ENCODE data around the gene AK5.

Gene AK5, protein sequence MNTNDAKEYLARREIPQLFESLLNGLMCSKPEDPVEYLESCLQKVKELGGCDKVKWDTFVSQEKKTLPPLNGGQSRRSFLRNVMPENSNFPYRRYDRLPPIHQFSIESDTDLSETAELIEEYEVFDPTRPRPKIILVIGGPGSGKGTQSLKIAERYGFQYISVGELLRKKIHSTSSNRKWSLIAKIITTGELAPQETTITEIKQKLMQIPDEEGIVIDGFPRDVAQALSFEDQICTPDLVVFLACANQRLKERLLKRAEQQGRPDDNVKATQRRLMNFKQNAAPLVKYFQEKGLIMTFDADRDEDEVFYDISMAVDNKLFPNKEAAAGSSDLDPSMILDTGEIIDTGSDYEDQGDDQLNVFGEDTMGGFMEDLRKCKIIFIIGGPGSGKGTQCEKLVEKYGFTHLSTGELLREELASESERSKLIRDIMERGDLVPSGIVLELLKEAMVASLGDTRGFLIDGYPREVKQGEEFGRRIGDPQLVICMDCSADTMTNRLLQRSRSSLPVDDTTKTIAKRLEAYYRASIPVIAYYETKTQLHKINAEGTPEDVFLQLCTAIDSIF

DNA sequence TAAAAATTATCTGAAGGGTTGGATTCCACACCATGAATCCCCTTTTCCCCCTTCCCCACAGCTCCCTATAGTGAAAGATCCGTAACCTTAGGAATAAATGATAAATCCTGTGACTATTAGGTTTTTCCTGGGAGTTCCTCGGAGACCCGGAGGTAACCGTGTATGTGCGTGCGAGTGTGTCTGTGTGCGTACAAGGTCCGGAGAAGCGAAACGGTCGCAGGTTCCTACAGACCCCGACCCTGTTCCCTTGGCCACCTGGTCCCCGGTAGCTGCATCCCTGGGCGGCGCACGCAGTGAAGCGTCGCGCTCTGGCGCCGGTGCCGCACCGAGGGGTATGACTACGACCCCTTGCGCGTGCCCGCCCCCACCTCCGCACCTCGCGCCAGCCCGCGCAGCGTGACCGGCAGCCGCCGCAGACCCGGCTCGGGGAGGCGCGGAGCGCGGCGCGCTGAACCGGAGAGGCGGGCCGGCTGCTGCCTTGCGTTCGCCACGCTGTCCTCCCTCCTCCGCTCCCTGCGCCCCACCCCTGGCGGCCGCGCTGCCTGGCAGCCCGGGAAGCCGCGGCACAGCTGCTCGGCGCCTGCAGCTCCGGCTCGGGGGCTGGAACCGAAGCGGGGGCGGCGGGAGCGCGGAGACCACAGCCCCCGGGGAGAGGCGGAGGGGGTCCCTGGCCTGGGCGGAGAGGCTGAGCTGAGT, at the start of gene AK5:
AK5 (plus strand) TSS at position 529 of the 696 bp plus-strand sequence. CDS start 295 bp downstream, outside the sequence.
- peak; percentile 14 for DNase-seq (ENCODE audit: low read depth)

DNA sequence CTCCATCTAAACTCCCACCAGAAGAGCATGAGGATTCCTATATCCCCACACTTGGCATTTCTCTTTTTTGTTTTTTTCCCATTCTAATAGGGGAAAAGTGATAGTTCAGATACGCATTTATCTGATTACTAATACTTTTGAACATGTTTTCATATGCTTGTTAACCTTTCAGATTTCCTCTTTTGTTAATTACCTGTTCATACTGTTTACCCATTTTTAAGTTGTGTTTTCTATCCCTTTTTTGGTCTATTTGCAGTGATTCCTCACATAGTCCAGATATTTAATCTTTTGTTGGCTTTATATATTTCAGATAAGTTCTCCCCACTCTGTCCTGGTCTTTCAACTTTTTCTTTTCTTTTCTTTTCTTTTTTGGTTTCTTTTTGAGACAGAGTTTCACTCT, 49.0 kb upstream of the AK5 start:
- DNase-seq (ENCODE audit: low read depth): no peak

DNA sequence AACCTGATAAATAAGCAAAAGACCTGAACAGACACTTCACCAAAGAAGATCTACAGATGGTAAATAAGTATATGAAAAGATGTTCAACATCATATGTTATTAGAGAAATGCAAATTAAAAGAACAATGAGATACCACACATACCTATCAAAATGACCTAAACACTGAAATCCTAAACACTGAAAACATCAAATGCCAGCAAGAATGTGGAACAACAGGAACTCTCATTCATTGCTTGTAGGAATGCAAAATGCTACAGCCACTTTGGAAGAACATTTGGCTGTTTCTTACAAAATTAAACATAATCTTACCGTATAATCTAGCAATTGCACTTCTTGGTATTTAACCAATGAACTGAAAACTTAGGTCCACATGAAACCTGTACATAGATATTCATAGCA, 47.7 kb upstream of the AK5 start:
- DNase-seq (ENCODE audit: low read depth): no peak

DNA sequence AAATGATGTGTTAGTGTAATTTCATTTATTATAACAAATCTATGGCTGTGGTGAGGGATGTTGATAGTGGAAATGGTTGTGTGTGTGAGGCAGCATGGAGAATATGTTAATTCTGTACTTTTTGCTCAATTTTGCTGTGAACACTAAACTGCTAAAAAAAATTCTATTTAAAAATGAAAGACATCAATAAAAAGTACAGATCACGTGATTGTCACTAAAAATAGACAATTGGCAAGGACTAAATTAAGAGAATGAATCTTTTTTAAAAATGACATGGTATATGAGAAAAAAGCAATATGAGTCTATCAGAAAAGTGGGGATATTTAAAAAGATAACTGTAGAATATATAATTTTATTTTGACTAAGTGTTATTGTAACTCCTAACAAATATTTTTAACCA, 46.9 kb upstream of the AK5 start:
- DNase-seq (ENCODE audit: low read depth): no peak

DNA sequence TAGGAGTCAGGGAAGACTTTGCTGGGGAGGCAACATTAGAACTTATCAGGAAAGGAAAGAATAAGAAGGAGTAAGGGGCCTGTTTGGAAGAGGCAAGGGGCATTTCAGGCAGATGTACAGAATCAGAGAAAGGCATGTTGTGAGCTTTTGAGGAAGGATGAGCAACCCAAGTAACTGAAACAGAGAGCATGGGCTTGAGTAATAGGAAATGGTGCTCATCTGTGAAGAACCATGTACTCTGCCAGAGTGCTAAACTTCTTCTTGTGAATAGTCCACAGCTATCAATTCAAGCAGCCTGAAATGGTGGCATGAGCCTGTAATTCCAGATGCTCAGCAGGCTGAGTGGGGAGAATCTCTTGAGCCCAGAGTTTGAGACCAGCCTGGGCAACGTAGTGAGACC, 43.4 kb upstream of the AK5 start:
- DNase-seq (ENCODE audit: low read depth): no peak

DNA sequence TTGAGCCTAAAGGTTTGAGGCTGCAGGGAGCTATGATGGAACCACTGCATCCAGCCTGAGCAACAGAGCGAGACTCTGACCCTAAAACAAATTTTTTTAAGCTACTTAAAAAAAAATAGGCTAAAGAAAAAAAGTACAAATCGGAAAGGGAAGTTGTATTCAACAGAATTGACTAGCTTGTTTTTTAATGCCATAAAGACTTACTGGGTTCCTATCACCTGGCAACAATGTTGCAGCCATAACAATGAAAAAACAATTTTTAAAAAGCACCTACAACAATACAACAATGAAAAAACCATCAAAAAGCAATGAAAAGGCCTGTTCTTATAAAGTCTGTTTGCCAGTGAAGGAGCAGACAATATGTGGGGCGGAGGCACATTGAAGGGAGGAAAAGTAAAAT, 42.5 kb upstream of the AK5 start:
- no peak for DNase-seq (ENCODE audit: low read depth)

DNA sequence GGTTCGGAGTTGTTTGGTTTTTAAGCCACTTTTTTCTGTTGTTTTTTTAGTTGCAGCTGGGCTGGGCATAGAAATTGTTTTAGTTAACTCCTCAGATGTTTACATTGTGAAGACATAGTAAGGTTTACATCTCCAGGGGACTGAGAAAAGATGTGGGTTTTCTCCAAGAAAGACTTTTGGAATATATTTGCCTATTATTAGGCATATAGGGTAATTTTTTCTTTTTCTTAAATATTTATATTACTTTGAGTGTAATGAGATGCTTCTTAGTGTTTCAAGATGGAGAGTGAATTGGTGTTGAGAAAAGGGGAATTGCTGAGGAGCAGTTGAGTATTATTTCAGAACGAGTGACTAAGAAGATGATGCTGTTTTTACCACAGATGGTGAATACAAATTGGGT, 36.0 kb upstream of the AK5 start:
- DNase-seq (ENCODE audit: low read depth): no peak

DNA sequence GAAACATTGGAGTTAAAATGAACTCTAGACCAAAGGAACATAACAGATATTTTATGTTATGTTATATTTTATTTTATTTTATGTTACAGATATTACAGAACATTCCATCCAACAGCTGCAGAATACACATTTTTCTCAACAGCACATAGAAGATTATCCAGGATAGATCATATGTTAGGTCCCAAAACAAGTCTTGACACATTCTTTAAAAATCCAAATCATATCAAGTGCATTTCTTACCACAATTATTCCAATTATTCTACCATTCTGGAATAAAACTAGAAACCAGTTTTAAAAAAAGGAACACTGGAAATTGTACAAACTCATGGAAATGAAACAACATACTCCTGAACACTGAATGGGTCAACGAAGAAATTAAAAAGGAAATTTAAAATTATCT, 31.7 kb upstream of the AK5 start:
- no peak for DNase-seq (ENCODE audit: low read depth)

DNA sequence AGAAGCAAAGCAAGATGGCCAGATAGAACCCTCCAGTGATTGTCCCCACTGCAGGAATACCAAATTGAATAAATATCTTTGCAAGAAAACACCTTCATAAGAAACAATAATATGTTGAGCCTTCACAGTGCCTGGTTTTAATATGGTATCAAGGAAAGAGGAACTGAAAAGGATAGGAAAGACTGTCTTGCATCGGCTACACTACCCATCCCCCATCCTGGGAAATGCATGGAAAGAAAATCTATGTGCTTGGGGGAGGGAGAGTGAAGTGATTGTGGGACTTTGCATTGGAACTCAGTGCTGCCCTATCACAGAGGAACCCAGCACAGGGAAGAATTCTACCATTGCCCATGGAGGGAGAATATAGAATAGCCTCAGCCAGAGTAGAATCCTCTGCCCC, 28.6 kb upstream of the AK5 start:
- no peak for DNase-seq (ENCODE audit: low read depth)

DNA sequence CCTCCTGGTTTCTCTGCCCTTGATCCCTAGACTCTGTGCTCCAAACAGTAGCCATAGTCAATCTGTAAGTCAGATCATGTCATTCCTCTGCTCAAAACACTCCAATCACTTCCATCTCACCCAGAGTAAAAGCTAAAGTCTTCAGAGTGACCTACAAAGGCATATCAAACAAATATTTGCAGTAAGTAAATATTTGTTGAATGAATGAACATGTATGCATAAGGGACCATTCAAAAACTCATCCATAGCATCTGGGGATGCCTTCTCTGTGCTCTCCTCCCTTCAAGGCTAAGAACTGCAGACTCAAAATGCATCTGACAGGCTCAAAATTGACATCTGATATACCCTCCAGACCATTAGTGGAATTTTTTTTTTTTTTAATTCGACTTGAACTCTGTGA, 18.1 kb upstream of the AK5 start:
- no peak for DNase-seq (ENCODE audit: low read depth)

DNA sequence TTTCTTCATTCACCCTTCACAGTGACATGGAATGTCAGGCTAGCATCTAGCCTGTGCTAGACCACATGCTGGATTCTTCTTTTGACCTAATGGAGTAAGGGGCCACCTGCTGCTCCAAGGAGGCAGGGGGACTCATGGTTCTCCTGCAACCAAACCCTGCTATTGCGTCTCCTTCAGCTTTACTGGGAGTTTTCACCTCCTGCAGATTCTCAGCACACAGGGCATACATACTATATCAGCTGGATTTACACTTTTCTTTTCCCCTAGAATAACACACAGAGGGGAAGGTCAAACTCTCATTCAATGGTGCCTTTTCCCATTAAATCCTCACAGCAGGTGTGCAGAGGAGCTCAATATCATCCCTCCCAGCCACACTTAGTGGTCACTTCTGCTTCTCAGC, 16.6 kb upstream of the AK5 start:
- DNase-seq (ENCODE audit: low read depth): no peak

DNA sequence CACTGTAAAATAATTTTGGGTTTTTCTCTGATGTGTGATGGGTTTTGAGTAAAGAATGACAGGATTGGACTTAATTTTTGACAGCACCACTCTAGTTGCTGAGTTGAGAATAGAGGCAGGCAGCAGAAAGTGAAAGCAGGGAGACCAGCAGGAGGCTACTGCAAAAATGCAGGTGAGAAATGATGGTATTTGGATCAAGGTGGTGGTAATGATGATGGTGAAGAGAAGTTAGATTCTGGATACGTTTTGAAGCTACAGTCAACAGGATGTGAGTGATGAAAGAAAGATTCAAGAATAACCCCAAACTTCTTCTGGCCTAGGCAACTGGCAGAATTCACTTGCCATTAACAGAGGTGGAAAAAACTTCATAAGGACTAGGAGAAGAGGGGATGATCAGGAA, 14.8 kb upstream of the AK5 start:
- DNase-seq (ENCODE audit: low read depth): no peak

DNA sequence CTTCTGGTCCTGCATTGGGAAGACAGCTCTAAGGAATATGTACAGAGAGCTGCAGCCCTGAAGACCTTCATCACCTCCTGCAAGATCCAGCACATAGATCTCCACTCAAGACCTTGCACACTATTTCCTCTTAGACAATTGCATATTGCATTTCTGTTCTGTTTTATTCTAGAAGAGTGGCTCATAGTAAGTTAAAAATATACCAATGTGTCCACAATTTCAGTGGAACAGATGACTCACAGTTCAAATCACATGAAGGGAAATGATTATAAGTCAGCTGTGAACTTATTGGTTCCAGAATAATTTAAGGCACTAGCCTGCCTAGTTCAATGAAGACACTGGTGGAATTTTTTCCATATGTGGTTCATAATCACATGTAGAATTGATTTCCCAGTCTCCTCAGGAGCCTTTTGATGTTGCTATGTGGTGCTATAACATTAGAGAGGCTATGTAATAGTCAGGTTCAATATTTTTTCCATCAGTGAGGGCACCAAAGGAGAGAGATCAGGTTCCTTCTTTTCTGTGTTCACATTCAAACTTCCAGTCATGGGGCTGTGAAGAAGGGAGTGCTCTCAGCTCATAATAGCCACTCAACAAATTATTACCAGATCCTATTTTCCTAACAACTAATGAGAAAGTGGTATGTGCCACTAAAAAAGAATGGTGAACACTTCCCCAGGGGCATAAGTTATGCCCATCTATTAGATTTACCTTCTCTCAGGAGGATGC, 9.8 kb upstream of the AK5 start:
- DNase-seq (ENCODE audit: low read depth): no peak

DNA sequence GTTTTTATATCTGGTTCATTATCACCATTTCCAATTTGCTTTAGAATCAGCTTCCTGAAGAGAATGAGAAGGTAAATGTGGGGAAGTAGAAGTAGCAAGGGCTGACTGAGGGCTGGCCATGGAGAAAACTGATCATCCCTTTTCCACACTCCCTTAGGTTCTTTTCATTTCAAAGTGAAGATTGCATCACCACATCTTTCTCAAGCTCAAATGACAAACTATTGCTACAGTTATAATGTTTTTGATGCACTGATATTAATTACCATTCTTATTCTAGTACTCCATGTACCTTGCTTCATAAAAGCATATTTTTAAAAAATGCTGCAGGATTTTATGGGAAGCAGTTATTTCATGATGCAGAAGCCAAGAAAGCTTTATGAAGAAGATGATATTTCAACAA, 7.9 kb upstream of the AK5 start:
- DNase-seq (ENCODE audit: low read depth): no peak

DNA sequence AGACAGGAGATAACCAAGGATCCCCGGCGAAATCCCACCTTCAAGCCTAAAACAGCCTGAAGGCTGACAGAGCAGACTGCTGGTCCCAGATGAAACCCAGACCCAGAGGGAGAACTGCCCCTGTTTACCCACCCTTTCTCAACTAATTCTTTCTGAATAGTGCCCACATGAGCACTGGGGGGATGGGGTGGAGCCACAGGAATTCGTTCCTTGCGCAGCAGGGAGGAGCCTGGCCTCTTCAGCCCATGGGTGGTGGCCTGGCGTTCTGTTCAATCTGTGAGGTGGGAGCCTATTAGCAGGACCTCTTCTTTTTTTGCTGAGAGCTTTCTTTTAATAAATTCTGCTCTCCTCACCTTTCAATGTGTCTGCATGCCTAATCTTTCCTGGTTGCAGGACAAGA, 6.6 kb upstream of the AK5 start:
- no peak for DNase-seq (ENCODE audit: low read depth)

DNA sequence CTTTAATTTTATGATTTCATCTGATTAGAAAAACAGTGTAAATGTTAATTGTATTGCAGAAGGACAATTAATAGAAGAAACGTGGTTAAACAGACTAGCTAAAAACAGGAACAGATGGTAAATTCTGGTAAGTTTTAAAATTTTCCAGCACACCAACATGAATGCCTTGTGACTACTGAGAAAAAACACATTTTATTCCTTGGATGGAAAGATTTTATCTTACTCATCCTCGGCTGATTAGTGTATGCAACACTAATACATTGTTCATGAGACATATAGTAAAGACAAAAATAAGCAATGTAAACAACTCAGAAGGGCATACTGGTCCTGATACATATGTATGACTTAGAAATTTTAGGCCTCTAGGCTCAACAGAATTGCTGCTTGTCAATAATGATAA, 4.9 kb upstream of the AK5 start:
- no peak for DNase-seq (ENCODE audit: low read depth)

DNA sequence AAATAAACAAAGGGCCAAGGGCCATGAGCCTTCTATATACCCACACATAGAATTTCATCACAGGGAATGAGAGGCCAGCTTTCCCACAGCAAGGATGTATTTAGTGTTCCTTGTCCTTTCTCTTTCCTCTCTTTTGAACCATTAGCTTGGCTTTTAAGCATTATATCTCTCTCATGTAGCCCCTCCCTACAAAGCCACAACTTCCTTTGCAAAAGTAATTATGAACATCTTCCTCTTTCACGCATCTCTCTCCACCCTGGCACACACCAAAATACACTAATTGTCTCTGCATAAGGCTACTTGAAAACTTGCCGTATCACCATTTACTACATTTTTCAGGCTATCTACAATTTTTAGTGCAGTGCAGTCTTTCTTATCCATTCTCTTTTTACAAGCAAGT, 1.9 kb upstream of the AK5 start:
- no peak for DNase-seq (ENCODE audit: low read depth)

DNA sequence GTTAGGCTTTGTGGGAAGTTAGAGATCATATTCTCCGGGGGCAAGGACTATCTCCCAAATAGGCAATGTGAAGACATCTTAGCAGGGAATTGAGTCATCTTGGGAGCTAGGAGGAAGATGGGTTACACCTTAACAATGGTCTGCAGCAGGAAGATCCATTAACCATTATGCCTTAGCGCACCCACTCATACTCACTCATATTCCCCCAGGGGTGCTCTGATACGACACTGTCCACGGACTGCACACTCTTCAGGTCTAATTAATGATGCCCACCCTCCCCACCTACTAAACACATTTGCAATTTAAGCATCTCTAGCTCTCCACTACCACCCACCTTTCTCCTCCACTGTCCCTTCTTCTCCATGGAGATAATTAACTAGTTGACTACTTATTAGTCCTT, 857 bp upstream of the AK5 start:
- DNase-seq (ENCODE audit: low read depth): no peak

DNA sequence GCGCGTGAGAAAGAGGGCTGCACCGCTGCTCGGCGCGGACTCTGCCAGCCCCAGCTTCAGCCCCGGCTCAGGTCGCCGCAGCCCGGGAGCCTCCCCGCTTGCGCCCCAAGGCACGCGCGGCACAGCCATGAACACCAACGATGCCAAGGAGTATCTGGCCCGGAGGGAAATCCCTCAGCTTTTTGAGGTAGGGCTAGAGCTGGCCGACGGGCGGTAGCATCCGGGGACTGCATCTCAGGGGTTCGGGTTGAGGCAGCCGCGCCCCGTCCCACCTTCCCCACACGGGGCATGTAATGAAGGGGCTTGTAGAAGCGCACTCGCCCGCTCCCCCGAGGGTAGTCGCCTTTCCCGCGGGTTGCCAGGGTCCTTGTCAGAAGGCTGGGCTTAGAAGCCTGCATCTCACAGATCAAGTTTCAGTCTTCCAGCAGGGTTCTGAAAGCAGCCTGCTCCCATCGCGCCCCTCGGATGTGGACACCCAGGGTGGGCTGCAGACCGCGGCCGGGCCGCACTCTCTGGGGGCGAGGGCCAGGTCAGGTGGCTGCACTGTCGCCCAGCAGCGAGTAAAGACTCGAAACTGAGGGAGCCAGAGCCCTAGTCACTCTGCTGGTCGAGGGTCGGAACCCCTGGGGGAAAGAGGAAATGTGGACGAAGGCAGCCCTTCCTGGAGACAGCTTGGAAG, 507 bp downstream of the AK5 start:
- DNase-seq (ENCODE audit: low read depth): no peak

DNA sequence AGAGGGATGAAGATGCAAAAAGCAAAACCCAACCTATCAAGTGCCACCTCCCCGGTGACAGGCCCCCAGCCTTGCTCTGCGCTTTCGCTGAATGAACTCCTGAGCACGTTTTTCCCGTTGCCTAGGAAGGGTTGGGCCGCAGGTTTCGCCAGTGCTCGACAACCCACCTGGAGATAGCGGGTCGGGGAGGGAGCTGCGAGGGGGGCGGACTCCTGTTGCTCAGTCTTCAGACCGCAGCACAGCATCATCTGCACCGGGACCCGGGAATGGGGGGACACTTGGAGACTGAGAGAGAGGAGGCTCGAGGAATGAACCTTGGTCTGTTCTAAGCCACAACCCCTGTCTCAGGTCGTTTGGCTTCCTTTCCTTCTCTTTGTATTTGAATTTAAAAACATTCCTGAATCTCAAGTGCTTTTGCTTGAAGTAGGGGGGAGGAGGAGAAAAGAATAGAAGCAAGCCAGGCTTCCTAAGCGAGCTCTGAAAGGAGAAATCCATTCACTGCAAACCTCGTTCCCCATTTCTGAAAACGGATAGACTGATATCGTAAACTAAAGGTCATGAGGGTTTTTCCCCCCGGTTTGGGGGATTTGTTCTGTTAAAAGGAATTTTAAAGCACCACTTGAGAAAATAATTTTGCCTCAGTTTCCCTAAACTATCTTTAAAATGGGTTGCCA, 1.2 kb downstream of the AK5 start:
- DNase-seq (ENCODE audit: low read depth): no peak

DNA sequence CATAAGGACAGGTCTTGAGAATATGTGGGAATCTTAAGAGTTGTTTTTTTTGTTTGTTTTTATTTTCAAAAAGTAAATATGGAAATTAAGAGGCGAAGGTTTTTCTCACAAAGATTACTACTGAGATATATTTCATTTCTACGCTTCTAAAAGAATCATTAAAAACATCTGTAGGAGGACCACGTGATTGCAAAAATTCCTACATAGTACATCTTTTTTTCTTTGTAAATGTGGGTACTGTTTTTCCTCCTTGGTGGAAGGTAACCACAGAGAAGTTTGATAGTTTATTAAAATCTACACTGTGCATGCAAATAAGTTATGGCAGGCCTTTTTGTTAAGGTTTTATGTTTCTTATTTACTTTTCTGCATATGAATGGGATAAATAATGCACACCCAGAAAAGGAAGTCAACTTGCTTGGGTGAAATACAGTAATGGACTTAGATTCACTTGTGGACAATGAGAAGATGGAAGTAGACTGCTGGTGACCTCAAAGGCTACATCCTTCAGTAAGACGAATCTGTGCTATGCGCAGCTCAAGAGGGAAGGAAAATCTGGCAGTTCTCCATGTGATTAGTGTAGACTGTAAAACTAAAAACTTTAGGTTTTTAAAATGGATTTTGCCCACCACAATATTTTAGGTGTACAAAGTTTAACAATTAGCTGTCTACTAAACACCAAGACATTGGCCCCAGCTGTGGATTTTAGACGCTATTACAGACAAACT, 2.0 kb downstream of the AK5 start:
- no peak for DNase-seq (ENCODE audit: low read depth)

Data from stimulated activated CD8-positive, alpha-beta memory T cell treated with anti-CD3 and anti-CD28 coated beads, Interleukin-12 subunit alpha, Interleukin-12 subunit beta, amount 100 ng/mL, for 1 hour (primary cell).